ENCODE measurements around the gene APBA2. TPM values are rescaled to one million over a fixed set of nuclear protein-coding genes. Genes with fewer than 3 reads are reported as not detected.

Gene APBA2
- total and polyA plus RNA-seq, 3 donors from 2014 or later = 18.5 to 37.7 (median 29.5) TPM

DNA sequence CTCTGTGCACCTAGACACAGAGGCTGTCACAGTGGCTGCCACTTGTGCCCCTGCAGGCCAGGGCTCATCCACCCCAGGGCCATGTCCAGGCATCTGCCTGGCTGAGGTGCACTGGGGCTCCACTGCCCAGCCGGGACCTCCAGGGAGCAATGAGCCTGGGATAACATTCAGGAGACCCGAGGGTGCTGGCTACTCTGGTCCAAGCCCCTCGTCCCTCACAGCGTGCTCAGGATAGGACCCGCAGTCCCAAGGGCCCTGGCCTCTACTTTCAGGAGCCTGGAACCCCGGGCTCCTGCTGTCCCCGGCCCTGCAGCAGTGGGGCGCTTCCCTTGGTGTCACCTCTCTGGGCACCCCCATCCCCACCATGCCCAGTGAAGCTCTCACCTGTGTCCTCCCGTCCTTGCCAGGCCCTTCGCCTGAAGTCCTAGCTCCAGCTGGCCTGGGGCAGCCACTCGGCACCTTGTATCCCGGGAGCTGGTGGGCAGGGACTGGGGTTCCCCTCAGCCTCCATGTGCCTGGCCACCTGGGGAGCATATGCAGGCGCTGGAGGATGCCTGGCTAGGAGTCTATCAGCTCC lies 226.0 kb downstream of the APBA2 start:
- Histone ChIP-seq H3K4me1 (peaks cover 2% of the 10 kb centered on the region), H3K9me3 (no peaks in the 10 kb centered on the region), H3K27me3 (no peaks in the 10 kb centered on the region), H3K36me3 (ENCODE audit: low read depth, missing control alignments) (no peaks in the 10 kb centered on the region), H3K27ac (no peak overlapping the region), H3K4me3 (no peak overlapping the region)
- no peak for DNase-seq
- intact Hi-C loops (cut with DNase I; ENCODE audit: low total_unique reads) = no loop called here
- no peak for TF ChIP-seq POLR2A (IDR thresholded peaks at IDR 0.05)
- TF ChIP-seq, protein P1, sequence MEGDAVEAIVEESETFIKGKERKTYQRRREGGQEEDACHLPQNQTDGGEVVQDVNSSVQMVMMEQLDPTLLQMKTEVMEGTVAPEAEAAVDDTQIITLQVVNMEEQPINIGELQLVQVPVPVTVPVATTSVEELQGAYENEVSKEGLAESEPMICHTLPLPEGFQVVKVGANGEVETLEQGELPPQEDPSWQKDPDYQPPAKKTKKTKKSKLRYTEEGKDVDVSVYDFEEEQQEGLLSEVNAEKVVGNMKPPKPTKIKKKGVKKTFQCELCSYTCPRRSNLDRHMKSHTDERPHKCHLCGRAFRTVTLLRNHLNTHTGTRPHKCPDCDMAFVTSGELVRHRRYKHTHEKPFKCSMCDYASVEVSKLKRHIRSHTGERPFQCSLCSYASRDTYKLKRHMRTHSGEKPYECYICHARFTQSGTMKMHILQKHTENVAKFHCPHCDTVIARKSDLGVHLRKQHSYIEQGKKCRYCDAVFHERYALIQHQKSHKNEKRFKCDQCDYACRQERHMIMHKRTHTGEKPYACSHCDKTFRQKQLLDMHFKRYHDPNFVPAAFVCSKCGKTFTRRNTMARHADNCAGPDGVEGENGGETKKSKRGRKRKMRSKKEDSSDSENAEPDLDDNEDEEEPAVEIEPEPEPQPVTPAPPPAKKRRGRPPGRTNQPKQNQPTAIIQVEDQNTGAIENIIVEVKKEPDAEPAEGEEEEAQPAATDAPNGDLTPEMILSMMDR (IDR thresholded peaks at IDR 0.05) = no peak
- WGBS, 2 donors = 85 to 95% methylated on average over 4 to 13 of the region's 13 CpGs

DNA sequence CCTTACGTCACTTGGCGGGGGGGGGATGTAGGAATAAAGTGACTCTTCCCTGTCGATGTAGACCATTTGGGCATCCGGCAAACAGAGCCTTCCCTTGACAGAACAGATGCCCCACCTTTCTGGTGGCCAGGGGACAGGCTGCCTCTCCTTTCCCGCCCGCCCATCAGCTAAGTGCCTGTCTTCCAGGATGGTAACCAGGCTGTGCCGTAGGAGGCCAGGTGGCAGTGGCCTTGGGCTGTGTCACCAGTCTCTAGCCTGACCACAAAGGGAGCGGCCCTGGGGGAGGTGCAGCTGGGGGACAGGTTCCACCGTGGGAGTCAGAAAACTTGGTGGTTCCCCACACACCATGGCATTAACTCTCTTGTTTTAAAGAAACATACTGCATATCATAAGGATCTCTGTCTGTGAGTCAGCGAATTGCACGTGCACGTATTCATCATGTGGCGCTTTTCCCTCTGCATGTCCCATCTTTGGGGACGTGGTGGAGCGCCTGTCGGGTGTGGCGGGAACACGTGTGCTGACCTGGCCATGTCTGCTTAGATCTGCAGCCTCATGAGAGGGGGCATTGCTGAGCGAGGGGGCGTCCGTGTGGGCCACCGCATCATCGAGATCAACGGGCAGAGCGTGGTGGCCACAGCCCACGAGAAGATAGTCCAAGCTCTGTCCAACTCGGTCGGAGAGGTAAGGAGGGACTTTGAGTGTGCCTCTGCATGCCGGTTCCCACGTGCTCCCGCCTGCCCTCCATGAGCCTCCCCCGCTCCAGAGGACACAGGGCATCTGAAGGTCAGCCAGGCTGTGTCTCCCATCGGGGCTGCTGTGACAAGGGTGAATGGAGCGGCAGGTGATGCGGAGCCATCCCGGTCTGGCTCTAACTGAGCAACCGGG lies 227.8 kb downstream of the APBA2 start:
- peak; percentile 59 for DNase-seq
- H3K4me1 ChIP-seq = peaks cover 2% of the 10 kb centered on the region
- TF ChIP-seq POLR2A (IDR thresholded peaks at IDR 0.05) = no peak
- TF ChIP-seq, protein P1 (IDR thresholded peaks at IDR 0.05) = no peak
- H3K36me3 ChIP-seq (ENCODE audit: low read depth, missing control alignments) = no peaks in the 10 kb centered on the region
- no peak overlapping the region for H3K4me3 ChIP-seq
- no peaks in the 10 kb centered on the region for H3K27me3 ChIP-seq
- 76 to 89% methylated on average over 22 to 37 of the region's 37 CpGs for WGBS, 2 donors
- H3K9me3 ChIP-seq = no peaks in the 10 kb centered on the region
- intact Hi-C loops (cut with DNase I; ENCODE audit: low total_unique reads) = no loop called here
- H3K27ac ChIP-seq = no peak overlapping the region

DNA sequence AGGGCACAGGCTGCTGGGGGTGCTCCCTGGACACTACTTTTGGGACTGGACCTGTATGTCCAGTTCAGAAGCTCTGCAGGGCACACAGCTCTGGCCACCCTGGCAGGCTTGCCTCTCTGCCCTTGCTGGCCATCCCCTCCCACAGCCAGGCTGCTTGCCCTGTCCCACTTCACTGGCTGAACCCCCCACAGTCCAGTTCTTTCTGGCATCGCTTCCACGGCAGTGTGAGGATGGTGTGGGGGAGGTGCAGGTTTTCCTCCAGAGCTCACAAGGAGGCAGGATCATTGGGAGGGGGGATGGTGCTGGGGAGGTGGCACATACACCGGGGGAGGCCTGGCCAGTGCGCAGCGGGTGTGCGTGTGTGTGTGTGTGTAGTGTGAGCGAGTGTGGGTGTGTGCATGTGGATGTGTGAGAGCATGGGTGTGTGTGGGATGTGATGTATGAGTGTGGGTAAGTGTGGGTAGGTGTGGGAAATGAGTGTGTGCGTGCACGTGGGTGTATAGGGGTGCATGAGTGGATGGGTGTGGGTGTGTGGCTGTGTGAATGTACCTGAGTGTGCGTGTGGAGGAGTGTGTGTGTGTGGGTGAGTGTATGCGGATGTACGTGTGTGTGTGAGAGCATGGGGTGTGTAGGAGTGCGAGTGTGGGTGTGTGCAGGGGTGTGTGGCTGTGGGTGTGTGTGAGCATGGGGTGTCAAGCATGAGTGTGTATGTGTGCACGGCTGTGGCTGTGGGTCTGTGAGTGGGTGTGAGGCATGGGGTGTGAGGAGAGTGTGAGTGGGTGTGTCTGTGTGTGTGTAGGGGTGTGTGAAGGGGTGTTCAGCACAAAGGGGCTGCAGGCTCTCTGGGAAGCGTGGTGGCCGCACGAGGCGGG lies 228.7 kb downstream of the APBA2 start:
- intact Hi-C loops (cut with DNase I; ENCODE audit: low total_unique reads) = no loop called here

More for the DNA sequence above, 228.7 kb downstream of the APBA2 start:
- no peak for DNase-seq
- peaks cover 2% of the 10 kb centered on the region for H3K4me1 ChIP-seq
- no peaks in the 10 kb centered on the region for H3K27me3 ChIP-seq
- no peak overlapping the region for H3K27ac ChIP-seq
- no peak overlapping the region for H3K4me3 ChIP-seq
- no peaks in the 10 kb centered on the region for H3K36me3 ChIP-seq (ENCODE audit: low read depth, missing control alignments)
- TF ChIP-seq POLR2A (IDR thresholded peaks at IDR 0.05) = no peak
- TF ChIP-seq, protein P1 (IDR thresholded peaks at IDR 0.05) = no peak
- WGBS, 2 donors = 42 to 45% methylated on average over 14 to 18 of the region's 18 CpGs
- no peaks in the 10 kb centered on the region for H3K9me3 ChIP-seq
